Loucy (cell line): ENCODE results near the gene GPC4.

Source experiments
- H2AFZ ChIP-seq: fragments of 200-600 bp; sonication (generic); 2 replicates; pipeline ENCODE4 v1.6.0; 2016; ENCODE audit warnings: antibody characterized with exemption, mild to moderate bottlenecking, low read length, moderate library complexity
- H3F3A ChIP-seq: fragments of 200-600 bp; 2 replicates; pipeline ENCODE4 v1.6.0; 2016; ENCODE audit warnings: antibody characterized with exemption, low read depth, mild to moderate bottlenecking
- H3K27me3 ChIP-seq: fragments of 200-600 bp; sonication (generic); 2 replicates; pipeline ENCODE4 v1.6.1; 2014; ENCODE audit warnings: low read length, mild to moderate bottlenecking; ENCODE audit not compliant: insufficient read depth, poor library complexity, severe bottlenecking
- H3K36me3 ChIP-seq: fragments of 200-600 bp; sonication (generic); 2 replicates; pipeline ENCODE4 v1.6.1; 2016; ENCODE audit warnings: low read length; ENCODE audit not compliant: insufficient read depth
- H3K4me1 ChIP-seq: fragments of 200-600 bp; sonication (generic); 2 replicates; pipeline ENCODE4 v1.5.1; 2014; ENCODE audit warnings: low read length, mild to moderate bottlenecking; ENCODE audit not compliant: insufficient read depth, poor library complexity, severe bottlenecking
- H3K4me2 ChIP-seq: fragments of 200-600 bp; sonication (generic); 2 replicates; pipeline ENCODE4 v1.6.0; 2014; ENCODE audit warnings: antibody characterized with exemption, low read length, low read depth, mild to moderate bottlenecking; ENCODE audit not compliant: poor library complexity, severe bottlenecking
- H3K4me3 ChIP-seq: fragments of 200-600 bp; sonication (generic); 2 replicates; pipeline ENCODE4 v1.5.1; 2014; ENCODE audit warnings: low read length, mild to moderate bottlenecking, mixed read lengths; ENCODE audit not compliant: poor library complexity, severe bottlenecking
- H3K79me2 ChIP-seq: fragments of 200-600 bp; sonication (generic); 2 replicates; pipeline ENCODE4 v1.6.1; 2014; ENCODE audit warnings: low read length; ENCODE audit not compliant: insufficient read depth
- H3K9ac ChIP-seq: fragments of 200-600 bp; sonication (generic); 2 replicates; pipeline ENCODE4 v1.6.0; 2014; ENCODE audit warnings: mild to moderate bottlenecking, low read depth, low read length, moderate library complexity; ENCODE audit not compliant: poor library complexity, severe bottlenecking
- H3K9me2 ChIP-seq: fragments of 200-600 bp; sonication (generic); replicated peaks from 2 replicates; pipeline ENCODE4 v1.6.1; 2016; ENCODE audit warnings: low read depth, low read length, mixed read lengths
- H3K9me3 ChIP-seq: fragments of 200-600 bp; sonication (generic); 2 replicates; pipeline ENCODE4 v1.6.1; 2014; ENCODE audit warnings: mild to moderate bottlenecking, antibody characterized with exemption, low read length, low read depth; ENCODE audit not compliant: insufficient read depth
- H4K20me1 ChIP-seq: fragments of 200-600 bp; sonication (generic); 2 replicates; pipeline ENCODE4 v1.6.0; 2014; ENCODE audit warnings: antibody characterized with exemption, low read length, mild to moderate bottlenecking; ENCODE audit not compliant: insufficient read depth, poor library complexity, severe bottlenecking
- EZH2phosphoT487 ChIP-seq: fragments of 200-600 bp; IDR thresholded peaks from 2 replicates; pipeline ENCODE4 v1.6.1; 2018; ENCODE audit warnings: antibody characterized with exemption, mild to moderate bottlenecking, moderate library complexity, borderline replicate concordance
- TF ChIP-seq, protein P1 (sequence below): fragments of 200-600 bp; sonication (generic); conservative IDR thresholded peaks from 2 replicates; pipeline ENCODE4 v1.5.1; 2014; ENCODE audit warnings: mild to moderate bottlenecking, antibody characterized with exemption, low read length

The GPC4 gene

DNA sequence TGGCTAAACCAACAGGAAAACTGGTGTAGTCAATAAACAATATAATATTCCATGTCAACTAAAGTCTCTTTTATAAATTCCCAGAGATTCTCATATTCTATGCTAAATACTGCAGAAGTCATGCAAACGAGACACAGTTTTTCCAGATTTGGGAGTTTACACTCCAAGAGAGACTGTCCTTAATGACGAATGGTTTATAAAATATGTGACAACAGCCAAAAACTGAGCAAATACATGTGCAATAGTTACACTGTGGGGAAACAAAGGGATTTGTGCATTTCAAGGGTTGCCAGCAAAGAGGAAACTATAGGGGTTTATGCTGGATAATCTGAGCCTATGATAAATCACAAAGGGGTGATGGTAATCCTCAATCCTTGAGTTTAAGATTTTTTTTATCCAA, 75.7 kb downstream of the GPC4 start:
- Histone ChIP-seq H3K4me1 (no peaks in the 10 kb centered on the region), H2AFZ (no peak overlapping the region), H3K9ac (no peak overlapping the region), H3K4me2 (no peak overlapping the region), H3K9me3 (no peaks in the 10 kb centered on the region), H3K36me3 (no peaks in the 10 kb centered on the region), H3K27me3 (no peaks in the 10 kb centered on the region), H3K79me2 (no peaks in the 10 kb centered on the region), H3F3A (no peaks in the 10 kb centered on the region), H4K20me1 (no peaks in the 10 kb centered on the region), H3K4me3 (no peak overlapping the region), H3K9me2 (no peaks in the 10 kb centered on the region)
- TF ChIP-seq, protein P1, sequence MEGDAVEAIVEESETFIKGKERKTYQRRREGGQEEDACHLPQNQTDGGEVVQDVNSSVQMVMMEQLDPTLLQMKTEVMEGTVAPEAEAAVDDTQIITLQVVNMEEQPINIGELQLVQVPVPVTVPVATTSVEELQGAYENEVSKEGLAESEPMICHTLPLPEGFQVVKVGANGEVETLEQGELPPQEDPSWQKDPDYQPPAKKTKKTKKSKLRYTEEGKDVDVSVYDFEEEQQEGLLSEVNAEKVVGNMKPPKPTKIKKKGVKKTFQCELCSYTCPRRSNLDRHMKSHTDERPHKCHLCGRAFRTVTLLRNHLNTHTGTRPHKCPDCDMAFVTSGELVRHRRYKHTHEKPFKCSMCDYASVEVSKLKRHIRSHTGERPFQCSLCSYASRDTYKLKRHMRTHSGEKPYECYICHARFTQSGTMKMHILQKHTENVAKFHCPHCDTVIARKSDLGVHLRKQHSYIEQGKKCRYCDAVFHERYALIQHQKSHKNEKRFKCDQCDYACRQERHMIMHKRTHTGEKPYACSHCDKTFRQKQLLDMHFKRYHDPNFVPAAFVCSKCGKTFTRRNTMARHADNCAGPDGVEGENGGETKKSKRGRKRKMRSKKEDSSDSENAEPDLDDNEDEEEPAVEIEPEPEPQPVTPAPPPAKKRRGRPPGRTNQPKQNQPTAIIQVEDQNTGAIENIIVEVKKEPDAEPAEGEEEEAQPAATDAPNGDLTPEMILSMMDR = no peak
- TF ChIP-seq EZH2phosphoT487 = no peak

DNA sequence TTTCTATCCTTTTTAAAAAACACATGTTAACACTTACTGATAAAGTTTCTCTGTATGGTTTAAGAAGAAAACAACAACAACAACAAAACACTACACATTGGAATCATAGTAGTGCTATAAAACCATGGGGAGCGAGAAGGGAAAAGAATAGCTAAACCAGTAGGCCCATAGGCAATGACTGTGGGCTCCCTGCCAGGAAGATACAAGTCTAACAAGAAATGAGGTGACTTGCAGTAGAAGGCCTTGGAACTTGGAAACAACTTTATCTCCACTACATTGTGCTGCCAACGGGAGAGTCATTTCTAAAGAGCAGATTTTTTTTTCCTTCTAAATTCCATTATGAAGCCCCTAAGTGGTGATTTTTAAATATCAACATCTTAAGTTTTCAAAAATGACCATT, 78.0 kb downstream of the GPC4 start:
- Histone ChIP-seq H3K79me2 (no peaks in the 10 kb centered on the region), H3K4me3 (no peak overlapping the region), H3K27me3 (no peaks in the 10 kb centered on the region), H3K4me2 (no peak overlapping the region), H3K9me3 (no peaks in the 10 kb centered on the region), H3K4me1 (no peaks in the 10 kb centered on the region), H3K36me3 (no peaks in the 10 kb centered on the region), H3F3A (no peaks in the 10 kb centered on the region), H4K20me1 (no peaks in the 10 kb centered on the region), H3K9ac (no peak overlapping the region), H3K9me2 (no peaks in the 10 kb centered on the region), H2AFZ (no peak overlapping the region)
- TF ChIP-seq EZH2phosphoT487 = no peak
- TF ChIP-seq, protein P1 = no peak

DNA sequence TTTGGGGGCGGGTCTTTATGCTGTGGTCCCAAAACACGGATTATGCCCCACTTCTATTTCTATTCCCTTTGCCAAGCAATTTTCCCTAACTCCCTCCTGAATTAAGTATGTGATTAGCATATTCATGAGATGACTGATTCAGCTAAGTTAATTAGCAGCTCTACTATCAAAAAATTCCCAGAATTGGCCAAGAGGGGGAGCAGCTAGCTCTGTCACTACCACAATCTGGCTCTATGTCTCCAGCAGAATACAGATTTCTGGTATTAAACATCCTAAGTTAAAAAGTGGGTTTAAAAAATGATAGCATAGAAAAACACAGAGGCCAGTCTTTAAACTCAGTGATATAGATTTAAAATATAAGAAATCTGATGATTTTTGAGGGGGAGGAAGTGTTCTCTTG, 80.3 kb downstream of the GPC4 start:
- H3K27me3 ChIP-seq = no peaks in the 10 kb centered on the region
- TF ChIP-seq, protein P1 = peak; percentile 65
- TF ChIP-seq EZH2phosphoT487 = no peak
- no peaks in the 10 kb centered on the region for H4K20me1 ChIP-seq
- H3K79me2 ChIP-seq = no peaks in the 10 kb centered on the region
- no peaks in the 10 kb centered on the region for H3K4me1 ChIP-seq
- H3K9ac ChIP-seq = no peak overlapping the region
- H3K36me3 ChIP-seq = no peaks in the 10 kb centered on the region
- no peak overlapping the region for H2AFZ ChIP-seq
- H3K4me2 ChIP-seq = no peak overlapping the region
- no peak overlapping the region for H3K4me3 ChIP-seq
- no peaks in the 10 kb centered on the region for H3K9me3 ChIP-seq
- no peaks in the 10 kb centered on the region for H3F3A ChIP-seq
- H3K9me2 ChIP-seq = no peaks in the 10 kb centered on the region
